ENCODE results near the gene C17orf113. TPM values are rescaled to one million over a fixed set of nuclear protein-coding genes. Genes with fewer than 3 reads are reported as not detected.

The C17orf113 gene
- total RNA-seq, 1 experiment from 2014 or later = 0.74 TPM

GRCh38 chr17:42039794-42040763 lies 10.3 kb downstream of the C17orf113 start:
- Histone ChIP-seq H3K4me1 (ENCODE audit: control insufficient read depth, insufficient read depth, low read length) (no peaks in the 10 kb centered on the region), H3K27me3 (ENCODE audit: control insufficient read depth, insufficient read depth, low read length) (no peaks in the 10 kb centered on the region), H3K27ac (ENCODE audit: low read length) (no peak overlapping the region), H3K36me3 (ENCODE audit: control insufficient read depth, insufficient read depth, low read length) (no peaks in the 10 kb centered on the region), H3K9me3 (ENCODE audit: control insufficient read depth, insufficient read depth, low read depth, low read length) (no peaks in the 10 kb centered on the region), H3K4me3 (ENCODE audit: low read depth in 2 of 2, low read length in 2 of 2) (no peak overlapping the region)
- DNase-seq (ENCODE audit: low read depth, low spot score) (no peak), ATAC-seq (no peak; the same call in 1 of the 2 replicates)
- intact Hi-C loops (cut with micrococcal nuclease; ENCODE audit: unreplicated experiment) = no loop called here
- ChIA-PET CTCF (no interaction called here), POLR2A (interaction anchor here (0.6 kb wide), 1 partner anchor 44 kb away, joined by 3 read pairs; no protein-coding TSS in a partner anchor)
- no peak for TF ChIP-seq TCF7L2 (IDR thresholded peaks at IDR 0.05; ENCODE audit: low read depth, low read length)
- in situ Hi-C loops (cut with HindIII; ENCODE audit: low pct_unique_long_range_greater_than_20kb, low sequenced_read_pairs) = no loop called here
- no TSS peak for BruUV-seq (replicated peaks)

- Histone ChIP-seq H3K36me3 (ENCODE audit: control insufficient read depth, insufficient read depth, low read length) (no peaks in the 10 kb centered on the region), H3K9me3 (ENCODE audit: control insufficient read depth, insufficient read depth, low read depth, low read length) (no peaks in the 10 kb centered on the region), H3K4me1 (ENCODE audit: control insufficient read depth, insufficient read depth, low read length) (no peaks in the 10 kb centered on the region), H3K4me3 (ENCODE audit: low read depth in 2 of 2, low read length in 2 of 2) (no peak overlapping the region), H3K27me3 (ENCODE audit: control insufficient read depth, insufficient read depth, low read length) (no peaks in the 10 kb centered on the region), H3K27ac (ENCODE audit: low read length) (no peak overlapping the region)
- DNase-seq (ENCODE audit: low read depth, low spot score) (no peak), ATAC-seq (no peak)
- intact Hi-C loops (cut with micrococcal nuclease; ENCODE audit: unreplicated experiment) (no loop called here), in situ Hi-C loops (cut with HindIII; ENCODE audit: low pct_unique_long_range_greater_than_20kb, low sequenced_read_pairs) (no loop called here)
- POLR2A ChIA-PET = no interaction called here
- BruUV-seq (replicated peaks) = no TSS peak
- CTCF ChIA-PET = interaction anchor here (0.5 kb wide), 1 partner anchor 519 kb away, joined by 3 read pairs; no protein-coding TSS in a partner anchor
- TF ChIP-seq CTCF (IDR thresholded peaks at IDR 0.05) (no peak), TCF7L2 (IDR thresholded peaks at IDR 0.05; ENCODE audit: low read depth, low read length) (no peak), POLR2AphosphoS5 (IDR thresholded peaks at IDR 0.05; ENCODE audit: low read depth, low read length) (no peak), REST (IDR thresholded peaks at IDR 0.05; ENCODE audit: insufficient read depth in 1 of 2, low read depth in 2 of 2, low read length in 1 of 2) (no peak), SIN3A (IDR thresholded peaks at IDR 0.05; ENCODE audit: borderline replicate concordance, insufficient read depth, low read depth, low read length) (no peak)
Measured at GRCh38 chr17:42038221-42038973, 12.0 kb downstream of the C17orf113 start.

Data from Panc1 (cell line).